Testis (tissue), 3 donors: ENCODE results near the gene ZNF277. TPM values are rescaled to one million over a fixed set of nuclear protein-coding genes. Genes with fewer than 3 reads are reported as not detected.
"Not testable (repeated sequence)": the region's sequence is repeated elsewhere in the genome, so short reads cannot be mapped to it uniquely, and the experiment has no call there.

Experiments used
- DNase-seq: peaks from one replicate; pipeline ENCODE4 v3.0.0-alpha.2; 2019
- H3K27ac ChIP-seq, 2 donors: fragments of 200-600 bp; sonication (generic); one replicate each; pipeline ENCODE4 v1.5.1; 2019
- H3K27me3 ChIP-seq: fragments of 200-600 bp; sonication (generic); one replicate; pipeline ENCODE4 v1.5.1; 2019
- H3K36me3 ChIP-seq: fragments of 200-600 bp; sonication (generic); one replicate; pipeline ENCODE4 v1.5.1; 2017; ENCODE audit warnings: low read depth; ENCODE audit errors: missing control alignments
- H3K4me1 ChIP-seq: fragments of 200-600 bp; sonication (generic); one replicate; pipeline ENCODE4 v1.5.1; 2019
- H3K4me3 ChIP-seq, 2 donors: fragments of 200-600 bp; sonication (generic); one replicate each; pipeline ENCODE4 v1.5.1; 2017 to 2019
- H3K9me3 ChIP-seq: fragments of 200-600 bp; sonication (generic); one replicate; pipeline ENCODE4 v1.5.1; 2017
- POLR2A ChIP-seq: fragments of 450-650 bp; IDR thresholded peaks from one replicate; pipeline ENCODE4 v1.6.1; 2017; ENCODE audit warnings: antibody characterized with exemption, mild to moderate bottlenecking, moderate library complexity
- WGBS, 2 donors: methylation state at CpG; one replicate each; pipeline ENCODE4 v1.1.5; 2018; 5-methylcytosine and 5-hydroxymethylcytosine counted together
- intact Hi-C: fragments of 100-400 bp; cut with DNase I; formaldehyde crosslinking; loops from one replicate; pipeline ENCODE4 v1.15.1; 2023; ENCODE audit warnings: low total_unique reads
- polyA plus RNA-seq: library from polyadenylated mRNA; stranded (reverse); fragments of 350-450 nt; fragmentation: Illumina TruSeq; extraction: RNeasy Lipid Tissue Mini Kit (QIAGEN cat#74804); gene quantifications from one replicate; pipeline ENCODE4 v1.2.3, GENCODE V29; 2014; ENCODE audit warnings: low read depth, low replicate concordance; ENCODE audit not compliant: insufficient read depth
- total RNA-seq, 2 donors: library from RNA; depleted of rRNA; stranded (reverse); fragments of >200 nt; gene quantifications; one replicate each; pipeline ENCODE4 v1.2.3, GENCODE V29; 2016
- TF ChIP-seq, protein P1 (sequence below), 3 experiments: fragments of 450-650 bp in 2 of 3; fragments of 200-600 bp in 1 of 3; sonication (generic) in 1 of 3; IDR thresholded peaks; one replicate each; pipeline ENCODE4 v1.5.1; 2016 to 2019; ENCODE audit warnings: antibody characterized with exemption in 3 of 3, mild to moderate bottlenecking in 2 of 3, moderate library complexity in 1 of 3

Gene ZNF277
- total and polyA plus RNA-seq, 3 donors from 2014 or later: 13.9 to 15.4 (median 14.6) TPM

DNA sequence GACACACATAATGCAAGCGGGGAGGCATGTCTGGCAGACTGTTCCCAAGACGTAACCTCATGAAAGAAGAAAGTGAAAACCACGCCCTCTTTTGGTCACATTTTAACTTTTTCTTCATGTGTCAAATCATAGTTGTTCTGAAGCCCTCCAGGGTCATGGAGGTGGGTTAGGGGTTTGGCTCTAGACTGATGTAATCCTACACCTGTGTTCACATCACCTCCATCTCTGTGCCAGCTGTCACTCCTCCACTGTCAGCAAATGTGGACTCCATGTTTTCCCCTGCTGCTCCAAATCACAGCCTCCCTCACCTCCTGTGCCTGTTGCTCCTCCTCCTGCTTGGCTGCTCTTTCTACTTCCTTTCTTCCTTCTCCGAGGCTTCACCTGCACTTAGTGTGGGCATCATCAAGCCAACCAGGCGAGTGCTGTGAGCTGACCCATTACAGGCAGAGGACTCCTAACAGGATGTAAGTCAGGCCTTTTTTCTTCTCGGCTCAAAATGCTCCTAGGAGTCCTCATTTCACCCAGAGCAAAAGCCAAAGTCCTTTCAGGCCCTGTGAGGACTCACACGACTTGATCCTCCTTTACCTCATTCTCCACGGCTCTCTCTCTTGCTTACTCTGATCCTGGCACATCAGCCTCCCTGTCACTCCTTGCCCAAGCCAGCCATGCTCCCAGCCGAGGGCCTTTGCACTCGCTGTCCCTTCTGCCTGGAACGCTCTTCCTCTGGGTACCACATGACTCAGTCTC lies 177.3 kb downstream of the ZNF277 start:
- H3K27me3 ChIP-seq: no peaks in the 10 kb centered on the region
- no peak for DNase-seq
- no peak overlapping the region for H3K27ac ChIP-seq
- no peaks in the 10 kb centered on the region for H3K9me3 ChIP-seq
- no peak overlapping the region for H3K4me3 ChIP-seq
- TF ChIP-seq, protein P1, sequence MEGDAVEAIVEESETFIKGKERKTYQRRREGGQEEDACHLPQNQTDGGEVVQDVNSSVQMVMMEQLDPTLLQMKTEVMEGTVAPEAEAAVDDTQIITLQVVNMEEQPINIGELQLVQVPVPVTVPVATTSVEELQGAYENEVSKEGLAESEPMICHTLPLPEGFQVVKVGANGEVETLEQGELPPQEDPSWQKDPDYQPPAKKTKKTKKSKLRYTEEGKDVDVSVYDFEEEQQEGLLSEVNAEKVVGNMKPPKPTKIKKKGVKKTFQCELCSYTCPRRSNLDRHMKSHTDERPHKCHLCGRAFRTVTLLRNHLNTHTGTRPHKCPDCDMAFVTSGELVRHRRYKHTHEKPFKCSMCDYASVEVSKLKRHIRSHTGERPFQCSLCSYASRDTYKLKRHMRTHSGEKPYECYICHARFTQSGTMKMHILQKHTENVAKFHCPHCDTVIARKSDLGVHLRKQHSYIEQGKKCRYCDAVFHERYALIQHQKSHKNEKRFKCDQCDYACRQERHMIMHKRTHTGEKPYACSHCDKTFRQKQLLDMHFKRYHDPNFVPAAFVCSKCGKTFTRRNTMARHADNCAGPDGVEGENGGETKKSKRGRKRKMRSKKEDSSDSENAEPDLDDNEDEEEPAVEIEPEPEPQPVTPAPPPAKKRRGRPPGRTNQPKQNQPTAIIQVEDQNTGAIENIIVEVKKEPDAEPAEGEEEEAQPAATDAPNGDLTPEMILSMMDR (IDR thresholded peaks at IDR 0.05): no peak
- no peak for TF ChIP-seq POLR2A
- H3K36me3 ChIP-seq: no peaks in the 10 kb centered on the region
- H3K4me1 ChIP-seq: no peaks in the 10 kb centered on the region
- intact Hi-C loops: no loop called here
- 78 to 82% methylated on average over 11 of the region's 11 CpGs for WGBS, 2 donors

DNA sequence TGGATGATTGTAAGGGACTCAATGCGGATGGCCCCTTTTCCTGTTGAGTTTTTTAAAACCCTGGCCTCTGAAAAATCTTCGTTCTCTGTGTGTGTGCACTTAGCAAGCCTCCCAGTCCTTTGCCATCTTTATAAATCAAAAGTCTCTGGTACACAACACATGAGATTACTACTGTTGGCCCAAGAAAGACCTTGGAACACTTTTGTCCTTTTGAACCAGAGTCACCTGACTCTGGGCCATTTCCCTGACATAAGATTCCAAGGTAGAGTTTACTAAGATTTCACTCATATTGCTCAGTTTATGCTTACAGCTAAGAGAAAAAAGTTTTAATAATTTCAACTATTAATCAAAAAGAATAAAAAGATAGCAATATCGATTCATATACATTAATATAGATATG lies 179.0 kb downstream of the ZNF277 start:
- H3K9me3 ChIP-seq: no peaks in the 10 kb centered on the region
- H3K27me3 ChIP-seq: no peaks in the 10 kb centered on the region
- DNase-seq: no peak
- TF ChIP-seq, protein P1 (IDR thresholded peaks at IDR 0.05): no peak
- TF ChIP-seq POLR2A: no peak
- intact Hi-C loops: no loop called here
- no peak overlapping the region for H3K4me3 ChIP-seq
- 91 to 96% methylated on average over 3 of the region's 3 CpGs for WGBS, 2 donors
- H3K27ac ChIP-seq: no peak overlapping the region
- no peaks in the 10 kb centered on the region for H3K36me3 ChIP-seq
- H3K4me1 ChIP-seq: no peaks in the 10 kb centered on the region

DNA sequence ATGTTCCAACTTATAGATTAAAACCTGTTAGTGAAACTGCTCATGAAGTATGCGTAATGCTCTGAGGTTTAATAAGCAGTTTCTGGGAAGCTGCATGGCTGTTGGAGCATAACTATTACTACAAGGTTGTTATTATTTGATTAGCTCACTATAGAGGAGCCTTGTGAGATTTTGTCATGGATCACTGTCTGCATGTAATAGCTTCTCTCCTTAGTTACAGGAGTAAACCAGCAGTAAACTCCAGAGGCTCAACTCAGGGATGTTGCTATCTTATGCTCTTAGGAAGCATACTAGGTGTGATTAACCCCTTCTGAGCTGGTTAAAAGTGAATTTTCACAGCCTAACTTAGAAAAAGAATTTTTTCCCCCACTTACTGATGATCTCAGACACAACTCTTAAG lies 180.1 kb downstream of the ZNF277 start:
- H3K27ac ChIP-seq: no peak overlapping the region
- H3K4me3 ChIP-seq: no peak overlapping the region
- no peaks in the 10 kb centered on the region for H3K36me3 ChIP-seq
- no peaks in the 10 kb centered on the region for H3K4me1 ChIP-seq
- H3K27me3 ChIP-seq: no peaks in the 10 kb centered on the region
- DNase-seq: no peak
- H3K9me3 ChIP-seq: no peaks in the 10 kb centered on the region
- 95 to 96% methylated on average over 1 of the region's 1 CpG for WGBS, 2 donors
- no peak for TF ChIP-seq POLR2A
- TF ChIP-seq, protein P1 (IDR thresholded peaks at IDR 0.05): no peak
- intact Hi-C loops: no loop called here

DNA sequence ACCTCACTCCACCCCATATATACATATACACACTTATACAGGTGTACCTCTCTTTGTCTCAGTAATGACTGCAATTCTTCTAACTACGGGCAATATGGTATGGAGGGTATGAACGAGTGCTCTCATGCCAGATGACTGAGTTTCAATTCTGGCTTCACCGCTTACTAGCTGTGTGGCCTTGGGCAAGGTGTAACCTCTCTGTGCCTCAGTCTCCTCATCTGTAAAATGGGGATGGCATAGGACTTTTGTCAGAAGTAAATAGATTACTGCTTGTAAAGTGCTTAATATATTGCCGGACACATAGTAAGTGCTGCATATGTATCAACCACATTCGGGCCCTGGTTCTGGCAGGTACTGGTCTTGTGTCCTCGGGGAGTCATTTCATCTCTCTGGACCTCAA lies 183.7 kb downstream of the ZNF277 start:
- no peaks in the 10 kb centered on the region for H3K27me3 ChIP-seq
- no peak for DNase-seq
- H3K9me3 ChIP-seq: no peaks in the 10 kb centered on the region
- no peaks in the 10 kb centered on the region for H3K36me3 ChIP-seq
- no peak overlapping the region for H3K27ac ChIP-seq
- WGBS, 2 donors: 80 to 81% methylated on average over 6 of the region's 6 CpGs
- H3K4me3 ChIP-seq: no peak overlapping the region
- intact Hi-C loops: no loop called here
- peaks cover 4% of the 10 kb centered on the region for H3K4me1 ChIP-seq
- TF ChIP-seq, protein P1 (IDR thresholded peaks at IDR 0.05): no peak
- no peak for TF ChIP-seq POLR2A

DNA sequence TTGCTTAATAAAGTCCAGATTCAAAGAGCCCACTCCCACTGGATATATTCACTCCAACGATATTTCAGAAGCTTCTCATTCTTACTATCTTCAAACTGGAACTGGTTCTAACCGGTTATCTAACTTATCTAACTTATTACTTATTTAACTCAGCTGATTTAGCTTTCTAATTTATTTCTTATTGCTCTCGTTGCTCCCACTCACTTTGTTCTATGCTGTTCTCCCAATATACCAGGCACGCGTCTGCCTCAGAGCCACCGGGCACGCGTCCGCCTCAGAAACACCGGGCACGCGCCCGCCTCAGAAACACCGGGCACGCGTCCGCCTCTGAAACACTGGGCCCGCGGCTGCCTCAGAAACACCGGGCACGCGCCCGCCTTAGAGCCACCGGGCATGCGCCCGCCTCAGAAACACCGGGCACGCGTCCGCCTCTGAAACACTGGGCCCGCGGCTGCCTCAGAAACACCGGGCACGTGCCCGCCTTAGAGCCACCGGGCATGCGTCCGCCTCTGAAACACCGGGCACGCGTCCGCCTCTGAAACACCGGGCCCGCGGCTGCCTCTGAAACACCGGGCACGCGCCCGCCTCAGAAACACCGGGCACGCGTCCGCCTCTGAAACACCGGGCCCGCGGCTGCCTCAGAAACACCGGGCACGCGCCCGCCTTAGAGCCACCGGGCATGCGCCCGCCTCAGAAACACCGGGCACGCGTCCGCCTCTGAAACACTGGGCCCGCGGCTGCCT lies 184.8 kb downstream of the ZNF277 start:
- H3K36me3 ChIP-seq, H3K27me3 ChIP-seq, intact Hi-C loops, H3K9me3 ChIP-seq, H3K4me1 ChIP-seq: not testable (repeated sequence)
- Histone ChIP-seq H3K4me3 (peak overlapping the region; percentile 53 to 69), H3K27ac (peak overlapping the region; percentile 77 to 82)
- 0 to 1% methylated on average over 35 to 43 of the region's 69 CpGs for WGBS, 2 donors
- DNase-seq: peak; percentile 77

DNA sequence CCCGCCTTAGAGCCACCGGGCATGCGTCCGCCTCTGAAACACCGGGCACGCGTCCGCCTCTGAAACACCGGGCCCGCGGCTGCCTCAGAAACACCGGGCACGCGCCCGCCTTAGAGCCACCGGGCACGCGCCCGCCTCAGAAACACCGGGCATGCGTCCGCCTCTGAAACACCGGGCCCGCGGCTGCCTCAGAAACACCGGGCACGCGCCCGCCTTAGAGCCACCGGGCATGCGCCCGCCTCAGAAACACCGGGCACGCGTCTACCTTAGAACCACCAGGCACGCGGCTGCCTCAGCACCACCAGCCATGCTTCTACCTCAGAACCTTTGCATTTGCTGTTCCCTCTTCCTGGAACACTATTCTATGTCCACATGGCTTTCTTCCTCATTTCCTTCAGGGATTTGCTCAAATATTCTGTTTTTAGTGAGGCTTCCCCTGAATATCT lies 185.4 kb downstream of the ZNF277 start:
- H3K27me3 ChIP-seq, H3K4me1 ChIP-seq, H3K36me3 ChIP-seq, intact Hi-C loops, H3K9me3 ChIP-seq: not testable (repeated sequence)
- H3K27ac ChIP-seq: peak overlapping the region; percentile 77 to 82
- H3K4me3 ChIP-seq: peak overlapping the region; percentile 53 to 69
- WGBS, 2 donors: 0% methylated on average over 2 to 27 of the region's 37 CpGs
- peak; percentile 83 for DNase-seq
